Activated B cell treated with CpG ODN at 0.5 μM for 24 hours (primary cell): ENCODE results near the gene KLHL7. TPM values are rescaled to one million over a fixed set of nuclear protein-coding genes. Genes with fewer than 3 reads are reported as not detected.

Source experiments
- ATAC-seq: fragments of 200-7000 bp; cut with Tn5 transposase; one replicate; pipeline ENCODE4 v1.10.0; 2021; ENCODE audit warnings: low read depth, mild to moderate bottlenecking, moderate library complexity
- CTCF ChIA-PET: fragments of 350-600 bp; sonication (Branson Sonifier 250); formaldehyde crosslinking; loops from one replicate; lab custom pipeline; 2021; ENCODE audit warnings: antibody characterized with exemption; lab: Charles Lee
- POLR2A ChIA-PET: fragments of 350-600 bp; sonication (Branson Sonifier 250); formaldehyde crosslinking; loops from one replicate; lab custom pipeline; 2021; ENCODE audit warnings: antibody characterized with exemption; lab: Charles Lee
- DNase-seq: peaks from one replicate; pipeline ENCODE4 v3.0.0; 2022
- H3K27ac Mint-ChIP-seq: one replicate; pipeline ENCODE4 v1.8.0; 2020; ENCODE audit warnings: mixed read lengths
- H3K27me3 Mint-ChIP-seq: one replicate; pipeline ENCODE4 v1.8.0; 2021; ENCODE audit warnings: mixed read lengths
- H3K36me3 Mint-ChIP-seq: one replicate; pipeline ENCODE4 v1.8.0; 2021; ENCODE audit warnings: low read depth, mixed read lengths
- H3K4me1 Mint-ChIP-seq: one replicate; pipeline ENCODE4 v1.8.0; 2021; ENCODE audit warnings: mixed read lengths
- H3K4me3 Mint-ChIP-seq: one replicate; pipeline ENCODE4 v1.8.0; 2020; ENCODE audit warnings: mild to moderate bottlenecking, mixed read lengths
- H3K9me3 Mint-ChIP-seq: one replicate; pipeline ENCODE4 v1.8.0; 2020; ENCODE audit warnings: mixed read lengths
- intact Hi-C: fragments of 100-400 bp; cut with micrococcal nuclease; formaldehyde crosslinking; loops from one replicate; pipeline ENCODE4 v1.15.1; 2024
- total RNA-seq: library from RNA; stranded (reverse); gene quantifications from 2 replicates; pipeline ENCODE4 v1.2.3, GENCODE V29; 2022
- TF ChIP-seq, protein P1 (sequence below): fragments of 200-600 bp; IDR thresholded peaks from one replicate; pipeline ENCODE4 v1.8.0; 2022; ENCODE audit warnings: antibody characterized with exemption, mild to moderate bottlenecking

The KLHL7 gene
- total RNA-seq, 1 donor from 2014 or later: 13.4 TPM

GRCh38 chr7:23106057-23106822, 655 bp downstream of the KLHL7 start:
- no peaks in the 10 kb centered on the region for H3K27me3 Mint-ChIP-seq
- peak overlapping the region; percentile 97 for H3K27ac Mint-ChIP-seq
- peaks cover 32% of the 10 kb centered on the region for H3K4me1 Mint-ChIP-seq
- intact Hi-C loops: loop anchor here (5.0 to 10.0 kb wide), 3 partner anchors 366 to 1161 kb away; partner anchors contain the start of genes CDCA7L, IGF2BP3 and TRA2A
- DNase-seq: no peak
- peak overlapping the region; percentile 94 for H3K4me3 Mint-ChIP-seq
- H3K9me3 Mint-ChIP-seq: no peaks in the 10 kb centered on the region
- TF ChIP-seq, protein P1, sequence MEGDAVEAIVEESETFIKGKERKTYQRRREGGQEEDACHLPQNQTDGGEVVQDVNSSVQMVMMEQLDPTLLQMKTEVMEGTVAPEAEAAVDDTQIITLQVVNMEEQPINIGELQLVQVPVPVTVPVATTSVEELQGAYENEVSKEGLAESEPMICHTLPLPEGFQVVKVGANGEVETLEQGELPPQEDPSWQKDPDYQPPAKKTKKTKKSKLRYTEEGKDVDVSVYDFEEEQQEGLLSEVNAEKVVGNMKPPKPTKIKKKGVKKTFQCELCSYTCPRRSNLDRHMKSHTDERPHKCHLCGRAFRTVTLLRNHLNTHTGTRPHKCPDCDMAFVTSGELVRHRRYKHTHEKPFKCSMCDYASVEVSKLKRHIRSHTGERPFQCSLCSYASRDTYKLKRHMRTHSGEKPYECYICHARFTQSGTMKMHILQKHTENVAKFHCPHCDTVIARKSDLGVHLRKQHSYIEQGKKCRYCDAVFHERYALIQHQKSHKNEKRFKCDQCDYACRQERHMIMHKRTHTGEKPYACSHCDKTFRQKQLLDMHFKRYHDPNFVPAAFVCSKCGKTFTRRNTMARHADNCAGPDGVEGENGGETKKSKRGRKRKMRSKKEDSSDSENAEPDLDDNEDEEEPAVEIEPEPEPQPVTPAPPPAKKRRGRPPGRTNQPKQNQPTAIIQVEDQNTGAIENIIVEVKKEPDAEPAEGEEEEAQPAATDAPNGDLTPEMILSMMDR: no peak
- H3K36me3 Mint-ChIP-seq: peaks cover 5% of the 10 kb centered on the region
- ChIA-PET CTCF (interaction anchor here (0.7 to 0.9 kb wide), 3 partner anchors 10 to 92 kb away, joined by 3 to 4 read pairs (median 3); no protein-coding TSS in a partner anchor), POLR2A (interaction anchor here (0.5 to 3.2 kb wide), 10 partner anchors 9 to 1208 kb away, joined by 3 to 58 read pairs (median 5); partner anchors contain the start of genes MALSU1 and NUP42)
- peak; percentile 41 for ATAC-seq

DNA sequence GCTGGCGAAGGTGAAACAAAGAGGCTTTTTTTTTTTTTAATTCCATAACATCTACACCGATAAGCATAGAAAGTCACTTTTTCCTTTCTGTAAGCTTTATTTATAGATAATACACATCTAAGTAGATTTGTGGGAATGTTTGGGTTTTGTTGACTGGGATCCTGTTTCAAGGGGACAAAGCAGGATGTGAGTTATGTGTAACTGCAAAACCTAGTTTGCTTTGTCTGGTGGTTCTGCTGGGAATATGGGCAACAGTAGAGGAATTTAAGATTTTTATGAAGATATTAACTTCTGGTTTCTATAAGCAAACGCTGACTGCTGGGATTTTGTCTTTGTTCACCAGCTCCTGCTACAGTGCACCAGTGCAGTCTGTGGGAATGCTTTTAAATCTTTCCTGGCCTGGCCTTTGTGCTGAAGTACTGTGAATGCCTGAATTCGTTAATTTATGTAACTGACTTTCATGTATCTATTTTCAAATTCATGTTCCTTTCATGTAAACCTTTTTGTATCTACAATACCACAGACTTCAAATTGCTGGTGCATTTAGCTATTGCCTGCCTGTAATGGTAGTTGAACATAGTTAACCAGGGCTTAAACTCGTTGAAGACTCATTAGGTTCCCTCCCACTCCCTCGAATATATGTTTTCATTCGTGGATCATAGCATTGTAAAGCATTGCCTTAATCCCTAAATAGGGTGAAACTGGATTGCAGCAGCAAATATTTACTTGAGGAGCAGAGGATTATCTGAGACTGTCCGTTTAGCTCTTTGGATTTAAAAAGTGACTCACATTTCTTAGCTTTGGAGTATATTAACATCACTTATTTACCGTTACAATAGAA, 1.5 kb downstream of the KLHL7 start:
- intact Hi-C loops: loop anchor here (5.0 to 10.0 kb wide), 3 partner anchors 365 to 1162 kb away; partner anchors contain the start of genes CDCA7L, IGF2BP3 and TRA2A
- H3K27ac Mint-ChIP-seq: peak overlapping the region; percentile 97
- H3K4me1 Mint-ChIP-seq: peaks cover 32% of the 10 kb centered on the region
- ChIA-PET CTCF (interaction anchor here (0.7 to 0.9 kb wide), 3 partner anchors 9 to 91 kb away, joined by 3 to 4 read pairs (median 3); no protein-coding TSS in a partner anchor), POLR2A (interaction anchor here (0.6 to 3.2 kb wide), 8 partner anchors 9 to 1209 kb away, joined by 3 to 58 read pairs (median 4); partner anchors contain the start of genes MALSU1 and NUP42)
- H3K27me3 Mint-ChIP-seq: no peaks in the 10 kb centered on the region
- ATAC-seq: no peak
- H3K4me3 Mint-ChIP-seq: peak overlapping the region; percentile 94
- TF ChIP-seq, protein P1: no peak
- no peak for DNase-seq
- H3K9me3 Mint-ChIP-seq: no peaks in the 10 kb centered on the region
- peaks cover 5% of the 10 kb centered on the region for H3K36me3 Mint-ChIP-seq

DNA sequence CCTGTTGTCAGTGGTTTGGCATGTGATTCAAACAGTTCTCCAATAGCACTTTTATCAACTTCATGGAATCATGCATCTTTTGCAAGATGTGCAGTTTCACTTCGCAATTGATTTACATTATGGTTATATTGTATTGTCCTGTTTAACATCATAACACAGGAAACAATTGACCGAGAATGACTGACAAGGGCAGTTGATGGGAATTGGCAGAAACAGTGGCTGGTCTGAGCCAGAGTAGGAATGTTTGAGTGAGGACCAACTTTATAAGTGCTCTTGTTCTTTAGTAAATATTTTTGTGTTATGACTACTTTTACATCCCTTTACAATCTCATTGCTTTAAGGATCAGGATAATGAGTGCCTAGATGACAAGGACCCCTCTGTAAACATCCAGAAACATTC, 2.2 kb downstream of the KLHL7 start:
- H3K4me3 Mint-ChIP-seq: no peak overlapping the region
- peaks cover 5% of the 10 kb centered on the region for H3K36me3 Mint-ChIP-seq
- peaks cover 32% of the 10 kb centered on the region for H3K4me1 Mint-ChIP-seq
- DNase-seq: no peak
- TF ChIP-seq, protein P1: no peak
- no peak for ATAC-seq
- ChIA-PET POLR2A (interaction anchor here (0.6 kb wide), 1 partner anchor 75 kb away, joined by 3 read pairs; no protein-coding TSS in a partner anchor), CTCF (no interaction called here)
- H3K9me3 Mint-ChIP-seq: no peaks in the 10 kb centered on the region
- no peaks in the 10 kb centered on the region for H3K27me3 Mint-ChIP-seq
- intact Hi-C loops: loop anchor here (5.0 to 10.0 kb wide), 3 partner anchors 365 to 1163 kb away; partner anchors contain the start of genes CDCA7L, IGF2BP3 and TRA2A
- H3K27ac Mint-ChIP-seq: no peak overlapping the region

DNA sequence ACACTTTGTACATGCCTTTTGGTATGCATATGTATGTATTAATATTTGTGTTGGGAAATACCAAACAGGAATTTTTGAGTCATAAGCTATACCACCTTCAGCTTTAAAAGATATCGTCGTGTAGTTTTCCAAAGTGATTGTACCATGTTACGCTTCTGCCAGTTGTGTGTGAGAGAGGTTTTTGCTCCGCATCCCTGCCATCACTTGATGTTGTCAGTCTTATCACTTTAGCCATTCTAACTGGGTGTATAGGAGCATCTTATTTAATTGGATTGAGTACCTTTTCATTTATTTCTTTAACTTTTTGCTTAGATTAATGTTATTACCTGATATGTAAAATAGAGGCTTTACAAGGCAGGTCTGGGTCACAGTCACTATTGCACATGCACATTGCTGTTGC, 3.4 kb downstream of the KLHL7 start:
- Mint-ChIP-seq H3K9me3 (no peaks in the 10 kb centered on the region), H3K27ac (no peak overlapping the region), H3K4me3 (no peak overlapping the region), H3K27me3 (no peaks in the 10 kb centered on the region), H3K4me1 (peaks cover 32% of the 10 kb centered on the region), H3K36me3 (peaks cover 5% of the 10 kb centered on the region)
- TF ChIP-seq, protein P1: no peak
- ChIA-PET CTCF (no interaction called here), POLR2A (no interaction called here)
- intact Hi-C loops: loop anchor here (5.0 to 10.0 kb wide), 3 partner anchors 363 to 1164 kb away; partner anchors contain the start of genes CDCA7L, IGF2BP3 and TRA2A
- ATAC-seq (no peak), DNase-seq (no peak)
